Fibroblast of lung (primary cell): ENCODE results near the gene CD8B2. TPM values are rescaled to one million over a fixed set of nuclear protein-coding genes. Genes with fewer than 3 reads are reported as not detected.

Source experiments
- DNase-seq, 2 donors: peaks; one replicate each; pipeline versions ENCODE4 v3.0.0 to v3.0.0-alpha.2; 2010; ENCODE audit warnings: low read depth in 2 of 2
- H2AFZ ChIP-seq: 2 replicates; pipeline ENCODE4 v1.5.1; 2012; ENCODE audit warnings: low read length, control low read depth, inconsistent platforms
- H3K27ac ChIP-seq: 2 replicates; pipeline ENCODE4 v1.5.1; 2011; ENCODE audit warnings: low read length, control low read depth; ENCODE audit not compliant: insufficient read depth
- H3K27me3 ChIP-seq: 2 replicates; pipeline ENCODE4 v1.5.1; 2011; ENCODE audit warnings: mild to moderate bottlenecking, low read length; ENCODE audit not compliant: control insufficient read depth, insufficient read depth
- H3K36me3 ChIP-seq: 2 replicates; pipeline ENCODE4 v1.5.1; 2011; ENCODE audit warnings: low read length; ENCODE audit not compliant: control insufficient read depth, insufficient read depth
- H3K4me1 ChIP-seq: 2 replicates; pipeline ENCODE4 v1.5.1; 2011; ENCODE audit warnings: low read length; ENCODE audit not compliant: control insufficient read depth, insufficient read depth; ENCODE audit errors: extremely low read depth
- H3K4me2 ChIP-seq: 2 replicates; pipeline ENCODE4 v1.5.1; 2011; ENCODE audit warnings: low read length, control low read depth; ENCODE audit not compliant: insufficient read depth; ENCODE audit errors: extremely low read depth
- H3K4me3 ChIP-seq, 4 experiments: fragments of 200-600 bp in 1 of 4; sonication (generic) in 1 of 4; replicated peaks in 1 of 4; 2 replicates each; pipeline ENCODE4 v1.5.1; 2011 to 2016; ENCODE audit warnings: low read length in 4 of 4, low read depth in 3 of 4, mild to moderate bottlenecking in 3 of 4, control low read depth in 2 of 4, inconsistent platforms in 1 of 4, mixed read lengths in 1 of 4; ENCODE audit not compliant: insufficient read depth in 1 of 4; ENCODE audit errors: control extremely low read depth in 1 of 4
- H3K79me2 ChIP-seq: 2 replicates; pipeline ENCODE4 v1.5.1; 2012; ENCODE audit warnings: mild to moderate bottlenecking, low read length, inconsistent platforms; ENCODE audit not compliant: control insufficient read depth, insufficient read depth
- H3K9ac ChIP-seq: 2 replicates; pipeline ENCODE4 v1.5.1; 2011; ENCODE audit warnings: mild to moderate bottlenecking, low read length, control low read depth; ENCODE audit not compliant: insufficient read depth
- H3K9me3 ChIP-seq: 2 replicates; pipeline ENCODE4 v1.5.1; 2012; ENCODE audit warnings: low read depth, low read length; ENCODE audit not compliant: control insufficient read depth, insufficient read depth
- H4K20me1 ChIP-seq: 2 replicates; pipeline ENCODE4 v1.5.1; 2011; ENCODE audit warnings: low read length; ENCODE audit not compliant: control insufficient read depth, insufficient read depth; ENCODE audit errors: extremely low read depth
- EZH2 ChIP-seq: IDR thresholded peaks from 2 replicates; pipeline ENCODE4 v1.5.1; 2012; ENCODE audit warnings: low read length, control low read depth, mild to moderate bottlenecking; ENCODE audit errors: missing control alignments
- polyA plus RNA-seq, 2 donors: library from polyadenylated mRNA; depleted of rRNA in 1 of 2; stranded (reverse) in 1 of 2; unstranded in 1 of 2; fragments of >200 nt; gene quantifications; 2 replicates each; pipeline ENCODE4 v1.2.1, GENCODE V29; 2011 to 2012; ENCODE audit warnings: missing spikeins in 1 of 2
- total RNA-seq: library from RNA; depleted of rRNA; stranded (reverse); fragments of >200 nt; gene quantifications from 2 replicates; pipeline ENCODE4 v1.2.1, GENCODE V29; 2014
- TF ChIP-seq, protein P1 (sequence below), 2 donors: IDR thresholded peaks in 1 of 2; conservative IDR thresholded peaks in 1 of 2; 1 replicate in 1 of 2; 2 replicates in 1 of 2; pipeline ENCODE4 v1.5.1; 2011 to 2012; ENCODE audit warnings: low read length in 2 of 2, control low read depth in 1 of 2, inconsistent platforms in 1 of 2, low read depth in 1 of 2, mild to moderate bottlenecking in 1 of 2

CD8B2 gene
- total and polyA plus RNA-seq, 2 donors (not counting 1 experiment from before 2014, with no cell fraction given) = not detected

DNA sequence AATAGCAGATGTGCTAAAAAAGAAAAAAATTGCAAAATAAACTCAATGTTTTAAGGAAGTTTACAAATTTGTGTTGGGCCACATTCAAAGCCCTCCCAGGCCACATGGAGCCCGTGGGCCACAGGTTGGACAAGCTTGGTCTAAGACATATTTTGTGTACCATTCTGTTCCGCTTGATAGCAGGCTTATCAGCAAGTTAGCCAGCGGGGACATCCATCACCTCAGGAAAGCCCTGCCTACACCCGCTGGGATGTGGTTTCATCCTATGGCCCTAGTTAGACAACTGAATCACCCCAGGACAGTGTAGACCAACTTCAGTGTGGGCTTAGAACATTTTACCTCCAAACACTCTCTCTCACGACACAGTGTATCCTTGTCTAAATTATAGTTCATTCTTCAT lies 32.6 kb downstream of the CD8B2 start:
- H3K4me3 ChIP-seq = no peak overlapping the region
- H4K20me1 ChIP-seq = no peaks in the 10 kb centered on the region
- no peak overlapping the region for H3K4me2 ChIP-seq
- H3K79me2 ChIP-seq = no peaks in the 10 kb centered on the region
- no peaks in the 10 kb centered on the region for H3K9me3 ChIP-seq
- DNase-seq = no peak
- no peak overlapping the region for H2AFZ ChIP-seq
- no peak overlapping the region for H3K9ac ChIP-seq
- TF ChIP-seq EZH2 = no peak
- TF ChIP-seq, protein P1, sequence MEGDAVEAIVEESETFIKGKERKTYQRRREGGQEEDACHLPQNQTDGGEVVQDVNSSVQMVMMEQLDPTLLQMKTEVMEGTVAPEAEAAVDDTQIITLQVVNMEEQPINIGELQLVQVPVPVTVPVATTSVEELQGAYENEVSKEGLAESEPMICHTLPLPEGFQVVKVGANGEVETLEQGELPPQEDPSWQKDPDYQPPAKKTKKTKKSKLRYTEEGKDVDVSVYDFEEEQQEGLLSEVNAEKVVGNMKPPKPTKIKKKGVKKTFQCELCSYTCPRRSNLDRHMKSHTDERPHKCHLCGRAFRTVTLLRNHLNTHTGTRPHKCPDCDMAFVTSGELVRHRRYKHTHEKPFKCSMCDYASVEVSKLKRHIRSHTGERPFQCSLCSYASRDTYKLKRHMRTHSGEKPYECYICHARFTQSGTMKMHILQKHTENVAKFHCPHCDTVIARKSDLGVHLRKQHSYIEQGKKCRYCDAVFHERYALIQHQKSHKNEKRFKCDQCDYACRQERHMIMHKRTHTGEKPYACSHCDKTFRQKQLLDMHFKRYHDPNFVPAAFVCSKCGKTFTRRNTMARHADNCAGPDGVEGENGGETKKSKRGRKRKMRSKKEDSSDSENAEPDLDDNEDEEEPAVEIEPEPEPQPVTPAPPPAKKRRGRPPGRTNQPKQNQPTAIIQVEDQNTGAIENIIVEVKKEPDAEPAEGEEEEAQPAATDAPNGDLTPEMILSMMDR (conservative IDR thresholded peaks at IDR 0.05 in 1 of 2, IDR thresholded peaks at IDR 0.05 in 1 of 2; ENCODE audit: low read depth in 1 of 2, low read length in 2 of 2) = no peak
- H3K4me1 ChIP-seq = no peaks in the 10 kb centered on the region
- H3K27me3 ChIP-seq = no peaks in the 10 kb centered on the region
- H3K36me3 ChIP-seq = no peaks in the 10 kb centered on the region
- H3K27ac ChIP-seq = no peak overlapping the region

GRCh38 chr2:106521016-106521415 lies 33.9 kb downstream of the CD8B2 start:
- Histone ChIP-seq H3K4me3 (no peak overlapping the region), H3K4me2 (no peak overlapping the region), H3K27me3 (no peaks in the 10 kb centered on the region), H3K36me3 (no peaks in the 10 kb centered on the region), H3K79me2 (no peaks in the 10 kb centered on the region), H3K27ac (no peak overlapping the region), H4K20me1 (no peaks in the 10 kb centered on the region), H3K4me1 (no peaks in the 10 kb centered on the region), H2AFZ (no peak overlapping the region), H3K9ac (no peak overlapping the region), H3K9me3 (no peaks in the 10 kb centered on the region)
- TF ChIP-seq, protein P1 (conservative IDR thresholded peaks at IDR 0.05 in 1 of 2, IDR thresholded peaks at IDR 0.05 in 1 of 2; ENCODE audit: low read depth in 1 of 2, low read length in 2 of 2) = no peak
- no peak for TF ChIP-seq EZH2
- no peak for DNase-seq

DNA sequence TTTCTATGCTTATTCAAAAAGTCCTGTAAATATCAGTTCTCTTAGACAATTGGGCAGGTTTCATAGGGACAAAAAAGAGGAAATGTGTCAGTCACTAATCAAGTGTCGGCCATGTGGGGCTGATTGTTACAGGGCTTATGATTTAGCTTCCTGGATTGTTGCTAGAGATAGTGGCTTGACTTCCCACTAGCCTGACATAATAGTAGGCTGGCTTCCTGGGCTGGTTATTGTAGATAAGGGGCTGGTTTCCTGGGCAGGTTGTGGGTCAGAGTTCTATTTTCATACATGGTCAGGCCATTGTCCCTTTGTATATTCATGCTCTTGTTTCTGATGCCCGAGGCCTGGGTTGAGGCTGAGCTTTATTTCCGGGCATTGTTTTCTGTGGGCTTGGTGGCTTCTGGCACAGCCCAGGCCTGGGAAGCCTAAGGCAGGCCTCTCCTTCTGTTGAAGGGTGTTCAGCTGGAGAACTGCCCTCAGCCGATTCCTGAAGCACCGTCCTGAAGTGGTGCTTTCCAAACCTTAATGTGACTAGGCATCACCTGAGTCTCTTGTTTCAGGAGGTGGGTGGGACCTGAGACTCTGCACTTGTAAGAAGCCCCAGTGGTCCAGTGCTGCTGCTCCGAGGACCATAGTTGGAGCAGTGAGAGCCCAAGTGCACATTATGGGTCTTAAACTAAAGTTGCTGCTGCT lies 37.0 kb downstream of the CD8B2 start:
- no peaks in the 10 kb centered on the region for H3K36me3 ChIP-seq
- no peaks in the 10 kb centered on the region for H3K27me3 ChIP-seq
- H3K9me3 ChIP-seq = no peaks in the 10 kb centered on the region
- H3K4me2 ChIP-seq = no peak overlapping the region
- TF ChIP-seq, protein P1 (conservative IDR thresholded peaks at IDR 0.05 in 1 of 2, IDR thresholded peaks at IDR 0.05 in 1 of 2; ENCODE audit: low read depth in 1 of 2, low read length in 2 of 2) = no peak
- TF ChIP-seq EZH2 = no peak
- no peak overlapping the region for H2AFZ ChIP-seq
- no peak overlapping the region for H3K27ac ChIP-seq
- no peaks in the 10 kb centered on the region for H3K79me2 ChIP-seq
- no peak overlapping the region for H3K4me3 ChIP-seq
- no peak for DNase-seq
- H3K9ac ChIP-seq = no peak overlapping the region
- no peaks in the 10 kb centered on the region for H3K4me1 ChIP-seq
- no peaks in the 10 kb centered on the region for H4K20me1 ChIP-seq
